H1 (cell line): Measurements from ENCODE around the gene RALGAPA2. TPM values are rescaled to one million over a fixed set of nuclear protein-coding genes. Genes with fewer than 3 reads are reported as not detected.

ENCODE experiments used
- CTCF ChIA-PET: fragments of 300-600 bp; sonication (Branson Sonifier 250); formaldehyde crosslinking; loops from one replicate; lab custom pipeline; 2021; ENCODE audit not compliant: partially characterized antibody; lab: Charles Lee
- POLR2A ChIA-PET: fragments of 300-600 bp; sonication (Branson Sonifier 250); formaldehyde crosslinking; loops from one replicate; lab custom pipeline; 2021; ENCODE audit warnings: inconsistent platforms; ENCODE audit not compliant: partially characterized antibody; lab: Charles Lee
- DNase-seq, 2 experiments: peaks; one replicate each; pipeline versions ENCODE4 v3.0.0 to v3.0.0-alpha.2; 2010 to 2022; ENCODE audit warnings: low spot score in 2 of 2, low read depth in 1 of 2, mixed read lengths in 1 of 2
- FAIRE-seq: peaks from 2 replicates; lab custom pipeline; 2011; peaks lifted over from hg19 to GRCh38; lab: Jason Lieb, UNC
- H2AFZ ChIP-seq: 2 replicates; pipeline ENCODE4 v1.8.1; 2012; ENCODE audit warnings: low read length, inconsistent platforms
- H2AK5ac ChIP-seq: 2 replicates; pipeline ENCODE4 v1.6.1; 2013; ENCODE audit warnings: low read depth, low read length
- H2BK120ac ChIP-seq: replicated peaks from 2 replicates; pipeline ENCODE3; 2013; ENCODE audit warnings: low read depth, low read length, inconsistent platforms
- H2BK12ac ChIP-seq: 2 replicates; pipeline ENCODE4 v1.6.1; 2013; ENCODE audit warnings: low read depth, low read length
- H2BK15ac ChIP-seq: 2 replicates; pipeline ENCODE4 v1.6.1; 2013; ENCODE audit warnings: low read length
- H2BK20ac ChIP-seq: 2 replicates; pipeline ENCODE4 v1.6.1; 2013; ENCODE audit warnings: low read length
- H2BK5ac ChIP-seq: 2 replicates; pipeline ENCODE4 v1.6.1; 2013; ENCODE audit warnings: low read depth, low read length
- H3K14ac ChIP-seq: 2 replicates; pipeline ENCODE4 v1.6.1; 2013; ENCODE audit warnings: inconsistent platforms; ENCODE audit not compliant: insufficient read length
- H3K18ac ChIP-seq: 2 replicates; pipeline ENCODE4 v1.6.1; 2013; ENCODE audit warnings: low read length; ENCODE audit errors: extremely low read depth
- H3K23ac ChIP-seq: 2 replicates; pipeline ENCODE4 v1.6.1; 2013; ENCODE audit warnings: inconsistent platforms; ENCODE audit not compliant: insufficient read length
- H3K23me2 ChIP-seq: 2 replicates; pipeline ENCODE4 v1.6.1; 2013; ENCODE audit warnings: low read depth, low read length
- H3K27ac ChIP-seq: 2 replicates; pipeline ENCODE4 v1.6.1; 2011; ENCODE audit warnings: low read depth, low read length, inconsistent platforms
- H3K27me3 ChIP-seq, 4 experiments: replicated peaks in 1 of 4; 1 replicate in 1 of 4; 2 replicates in 3 of 4; pipeline versions ENCODE4 v1.6.1 to v1.8.1; 2011 to 2013; ENCODE audit warnings: low read length in 3 of 4, mild to moderate bottlenecking in 3 of 4, inconsistent platforms in 2 of 4, mixed read lengths in 2 of 4, moderate library complexity in 1 of 4; ENCODE audit not compliant: control insufficient read depth in 3 of 4, insufficient read depth in 3 of 4; ENCODE audit errors: extremely low read depth in 1 of 4
- H3K36me3 ChIP-seq, 4 experiments: 2 replicates each; pipeline versions ENCODE4 v1.6.1 to v1.8.1; 2011 to 2013; ENCODE audit warnings: mild to moderate bottlenecking in 4 of 4, low read length in 3 of 4, moderate library complexity in 2 of 4, control low read depth in 1 of 4, inconsistent platforms in 1 of 4; ENCODE audit not compliant: insufficient read depth in 4 of 4, control insufficient read depth in 2 of 4
- H3K4ac ChIP-seq: replicated peaks from 2 replicates; pipeline ENCODE3; 2013; ENCODE audit warnings: low read length, low read depth, mixed read lengths, inconsistent platforms; ENCODE audit not compliant: insufficient read length
- H3K4me1 ChIP-seq, 4 experiments: replicated peaks in 1 of 4; 1 replicate in 1 of 4; 2 replicates in 3 of 4; pipeline versions ENCODE4 v1.6.1 to v1.8.1; 2011 to 2013; ENCODE audit warnings: low read length in 3 of 4, inconsistent platforms in 2 of 4, mixed read lengths in 1 of 4; ENCODE audit not compliant: insufficient read depth in 4 of 4, control insufficient read depth in 3 of 4
- H3K4me2 ChIP-seq, 2 experiments: 2 replicates each; pipeline versions ENCODE4 v1.6.1 to v1.8.1; 2011 to 2013; ENCODE audit warnings: low read depth in 2 of 2, low read length in 2 of 2, control low read depth in 1 of 2, inconsistent platforms in 1 of 2, mild to moderate bottlenecking in 1 of 2; ENCODE audit not compliant: insufficient read depth in 1 of 2
- H3K4me3 ChIP-seq, 4 experiments: fragments of 200-600, 300-600 bp in 1 of 4; sonication (generic), shearing (Covaris generic), sonication (Bioruptor Twin) in 1 of 4; 2 replicates each; pipeline versions ENCODE4 v1.5.1 to v1.8.1; 2011 to 2016; ENCODE audit warnings: low read length in 4 of 4, low read depth in 3 of 4, control low read depth in 2 of 4, inconsistent platforms in 2 of 4, mild to moderate bottlenecking in 2 of 4, mixed read lengths in 1 of 4, moderate library complexity in 1 of 4; ENCODE audit not compliant: insufficient read depth in 2 of 4; ENCODE audit errors: extremely low read depth in 1 of 4
- H3K56ac ChIP-seq: replicated peaks from 2 replicates; pipeline ENCODE3; 2013; ENCODE audit warnings: low read depth, mild to moderate bottlenecking, mixed read lengths, low read length, inconsistent platforms; ENCODE audit not compliant: insufficient read length
- H3K79me1 ChIP-seq: 2 replicates; pipeline ENCODE4 v1.6.1; 2013; ENCODE audit warnings: low read depth, low read length, control low read depth
- H3K79me2 ChIP-seq, 2 experiments: 2 replicates each; pipeline versions ENCODE4 v1.6.1 to v1.8.1; 2012 to 2013; ENCODE audit warnings: low read length in 2 of 2, mild to moderate bottlenecking in 2 of 2, inconsistent platforms in 1 of 2; ENCODE audit not compliant: insufficient read depth in 2 of 2, control insufficient read depth in 1 of 2
- H3K9ac ChIP-seq, 4 experiments: replicated peaks in 1 of 4; 1 replicate in 1 of 4; 2 replicates in 3 of 4; pipeline versions ENCODE4 v1.6.1 to v1.8.1; 2011 to 2013; ENCODE audit warnings: low read depth in 3 of 4, low read length in 3 of 4, control low read depth in 2 of 4, mild to moderate bottlenecking in 2 of 4, moderate library complexity in 2 of 4, inconsistent platforms in 1 of 4; ENCODE audit errors: extremely low read depth in 1 of 4
- H3K9me3 ChIP-seq, 2 experiments: 2 replicates each; pipeline versions ENCODE4 v1.6.1 to v1.8.1; 2012 to 2013; ENCODE audit warnings: mild to moderate bottlenecking in 2 of 2, moderate library complexity in 2 of 2, control low read depth in 1 of 2, inconsistent platforms in 1 of 2, low read depth in 1 of 2, low read length in 1 of 2, mixed read lengths in 1 of 2; ENCODE audit not compliant: insufficient read depth in 2 of 2
- H4K20me1 ChIP-seq, 2 experiments: replicated peaks in 1 of 2; 2 replicates each; pipeline versions ENCODE3 to v1.8.1; 2011 to 2013; ENCODE audit warnings: inconsistent platforms in 2 of 2, low read length in 2 of 2, mild to moderate bottlenecking in 1 of 2; ENCODE audit not compliant: insufficient read depth in 2 of 2, control insufficient read depth in 1 of 2
- H4K5ac ChIP-seq: 2 replicates; pipeline ENCODE4 v1.6.1; 2013; ENCODE audit warnings: low read length, low read depth, mixed read lengths, inconsistent platforms; ENCODE audit not compliant: insufficient read length
- H4K8ac ChIP-seq: 2 replicates; pipeline ENCODE4 v1.8.0; 2013; ENCODE audit warnings: mild to moderate bottlenecking, moderate library complexity, low read length, inconsistent platforms; ENCODE audit not compliant: insufficient read depth; ENCODE audit errors: extremely low read depth
- H4K91ac ChIP-seq: replicated peaks from 2 replicates; pipeline ENCODE3; 2013; ENCODE audit warnings: low read length, mixed read lengths, inconsistent platforms; ENCODE audit not compliant: insufficient read length
- NANOG ChIP-seq: IDR thresholded peaks from 2 replicates; pipeline ENCODE4 v1.6.1; 2011; ENCODE audit warnings: low read length, low read depth, mild to moderate bottlenecking, inconsistent platforms; ENCODE audit not compliant: insufficient read depth, poor library complexity, severe bottlenecking
- WGBS, 2 experiments: shearing (Covaris generic) in 1 of 2; methylation state at CpG; one replicate each; pipeline versions ENCODE4 v1.1.6 to v1.1.7; 2013 to 2015; ENCODE audit warnings: low lambda C conversion rate in 2 of 2, mixed read lengths in 2 of 2, inconsistent platforms in 1 of 2, low coverage in 1 of 2, missing lambda C conversion rate in 1 of 2; ENCODE audit not compliant: insufficient replicate concordance in 2 of 2, insufficient coverage in 1 of 2, insufficient read length in 1 of 2; ENCODE audit errors: extremely low coverage in 1 of 2, missing lambda C conversion rate in 1 of 2; 5-methylcytosine and 5-hydroxymethylcytosine counted together
- polyA plus RNA-seq, 7 experiments: library from polyadenylated mRNA; depleted of rRNA in 3 of 7; stranded (reverse) in 5 of 7; unstranded in 2 of 7; fragments of >200 nt in 5 of 7; fragments of 200-250 nt in 2 of 7; gene quantifications; 1 replicate in 5 of 7; 2 replicates in 1 of 7; 4 replicates in 1 of 7; pipeline versions ENCODE4 v1.2.1 to v1.2.3, GENCODE V29; 2011 to 2013; ENCODE audit warnings: missing spikeins in 2 of 7, mixed read lengths in 2 of 7
- total RNA-seq: library from RNA; stranded (reverse); fragmentation: NEBNext Ultra II Directional; extraction: Animal tissue kit (Norgen Biotek cat#: 25700); gene quantifications from 2 replicates; pipeline ENCODE4 v1.2.1, GENCODE V29; 2021

The RALGAPA2 gene
- total and polyA plus RNA-seq, 2 of the 8 experiments (the other 6 are each of a cell fraction or from before 2014, with no cell fraction given), result 5.1 to 25.5 TPM

DNA sequence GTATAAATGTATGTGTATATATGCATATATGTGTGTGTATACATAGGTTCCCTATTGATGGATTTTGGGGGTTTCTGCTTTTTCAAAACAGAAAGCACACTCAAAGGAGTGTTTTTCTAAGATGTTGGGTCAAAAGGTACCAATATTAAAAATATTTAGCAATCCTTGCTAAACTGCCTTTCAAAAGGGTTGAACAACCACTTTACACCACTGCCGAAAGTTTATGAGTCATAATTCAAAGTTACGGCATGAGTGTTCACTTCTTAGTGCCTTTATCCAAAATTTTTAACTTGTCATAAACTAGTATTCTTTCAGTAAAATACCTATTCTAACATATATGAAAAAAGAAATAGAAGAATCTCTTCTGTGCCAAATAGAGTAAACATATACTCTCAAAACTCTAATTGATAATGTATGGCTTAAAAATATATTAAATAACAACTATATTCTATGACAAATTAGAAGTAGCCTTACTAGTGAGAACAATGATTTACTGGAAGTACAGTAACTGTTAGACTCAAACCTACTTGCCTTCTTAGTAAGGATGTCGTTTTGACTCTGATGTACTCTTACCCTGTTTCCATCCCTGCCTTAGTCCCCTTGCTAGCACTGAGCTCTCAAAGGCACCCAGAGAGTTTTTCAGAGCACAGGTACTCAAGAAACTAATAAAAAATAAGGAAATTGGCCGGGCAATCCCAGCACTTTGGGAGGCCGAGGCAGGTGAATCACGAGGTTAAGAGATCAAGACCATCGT, 208.5 kb downstream of the RALGAPA2 start:
- no peaks in the 10 kb centered on the region for H4K20me1 ChIP-seq
- no peak overlapping the region for H2BK5ac ChIP-seq
- no peaks in the 10 kb centered on the region for H3K27me3 ChIP-seq
- H3K4ac ChIP-seq, result no peak overlapping the region
- no peak overlapping the region for H2BK15ac ChIP-seq
- no peak overlapping the region for H2AFZ ChIP-seq
- TF ChIP-seq NANOG, result no peak
- H4K91ac ChIP-seq, result no peak overlapping the region
- FAIRE-seq (no peak), DNase-seq (no peak)
- H2AK5ac ChIP-seq, result no peak overlapping the region
- no peak overlapping the region for H3K56ac ChIP-seq
- no peak overlapping the region for H4K8ac ChIP-seq
- H3K4me1 ChIP-seq, result no peaks in the 10 kb centered on the region
- ChIA-PET POLR2A (no interaction called here), CTCF (no interaction called here)
- H3K79me2 ChIP-seq, result no peaks in the 10 kb centered on the region
- H3K14ac ChIP-seq, result no peak overlapping the region
- no peaks in the 10 kb centered on the region for H3K79me1 ChIP-seq
- H4K5ac ChIP-seq, result no peak overlapping the region
- no peak overlapping the region for H3K4me2 ChIP-seq
- H2BK20ac ChIP-seq, result no peak overlapping the region
- no peak overlapping the region for H2BK120ac ChIP-seq
- H3K23ac ChIP-seq, result no peak overlapping the region
- H3K36me3 ChIP-seq, result peaks cover 2 to 6% (median 4%) of the 10 kb centered on the region in 4 experiments; a peak in 4 of 8 replicates
- H2BK12ac ChIP-seq, result no peak overlapping the region
- H3K9me3 ChIP-seq, result no peaks in the 10 kb centered on the region
- WGBS, 2 experiments, result 93% methylated on average over 7 of the region's 7 CpGs; no CpG with 5 or more reads in 1 of the 2 experiments
- no peak overlapping the region for H3K9ac ChIP-seq
- no peaks in the 10 kb centered on the region for H3K23me2 ChIP-seq
- no peak overlapping the region for H3K4me3 ChIP-seq
- H3K18ac ChIP-seq, result no peak overlapping the region
- no peak overlapping the region for H3K27ac ChIP-seq
